OCI-LY3 (cell line): ENCODE results near the gene EYS.
A peak's percentile ranks its signal among the peaks of the same experiment; 100 is the strongest.

ENCODE experiments used
- H2AFZ ChIP-seq: fragments of 200-600, 300-600 bp; shearing (Covaris generic); 2 replicates; pipeline ENCODE4 v1.6.0; 2014; ENCODE audit warnings: antibody characterized with exemption, low read depth, low read length
- H3K27ac ChIP-seq: fragments of 200-600, 300-600 bp; sonication (generic); 2 replicates; pipeline ENCODE4 v1.5.1; 2014; ENCODE audit warnings: mild to moderate bottlenecking, low read length, moderate library complexity, mixed read lengths
- H3K27me3 ChIP-seq: fragments of 200-600, 300-600 bp; sonication (generic); 2 replicates; pipeline ENCODE4 v1.6.1; 2014; ENCODE audit warnings: low read depth, low read length, mixed read lengths
- H3K36me3 ChIP-seq: fragments of 200-600, 300-600 bp; sonication (generic); replicated peaks from 2 replicates; pipeline ENCODE3; 2014; ENCODE audit warnings: low read depth, low read length, mixed read lengths
- H3K4me1 ChIP-seq: fragments of 300-600, 200-600 bp; sonication (generic); 2 replicates; pipeline ENCODE4 v1.6.1; 2014; ENCODE audit warnings: low read length, mixed read lengths
- H3K4me2 ChIP-seq: fragments of 200-600, 300-600 bp; sonication (generic); 2 replicates; pipeline ENCODE4 v1.6.1; 2014; ENCODE audit warnings: low read length, mixed read lengths
- H3K4me3 ChIP-seq: fragments of 300-600, 200-600 bp; sonication (generic); 2 replicates; pipeline ENCODE4 v1.5.1; 2014; ENCODE audit warnings: antibody characterized with exemption, mild to moderate bottlenecking, low read length, moderate library complexity
- H3K79me2 ChIP-seq: fragments of 300-600, 200-600 bp; shearing (Covaris generic); 2 replicates; pipeline ENCODE4 v1.6.1; 2014; ENCODE audit warnings: mild to moderate bottlenecking, low read length, mixed read lengths
- H3K9ac ChIP-seq: fragments of 300-600, 200-600 bp; shearing (Covaris generic); 2 replicates; pipeline ENCODE4 v1.6.0; 2014; ENCODE audit warnings: mild to moderate bottlenecking, low read length, moderate library complexity
- H3K9me3 ChIP-seq: fragments of 200-600, 300-600 bp; shearing (Covaris generic); 2 replicates; pipeline ENCODE4 v1.6.1; 2014; ENCODE audit warnings: low read length, mixed read lengths; ENCODE audit not compliant: insufficient read depth
- H4K20me1 ChIP-seq: fragments of 200-600, 300-600 bp; sonication (generic); 2 replicates; pipeline ENCODE4 v1.6.1; 2016; ENCODE audit warnings: low read length, mixed read lengths; ENCODE audit not compliant: insufficient read depth
- EZH2phosphoT487 ChIP-seq: fragments of 200-600 bp; shearing (Covaris generic); IDR thresholded peaks from 2 replicates; pipeline ENCODE4 v1.6.1; 2018; ENCODE audit warnings: antibody characterized with exemption, mixed run types, low read depth
- TF ChIP-seq, protein P1 (sequence below): fragments of 200-600, 300-600 bp; sonication (generic); IDR thresholded peaks from 2 replicates; pipeline ENCODE4 v1.5.1; 2014; ENCODE audit warnings: antibody characterized with exemption, low read length, low read depth

The EYS gene

DNA sequence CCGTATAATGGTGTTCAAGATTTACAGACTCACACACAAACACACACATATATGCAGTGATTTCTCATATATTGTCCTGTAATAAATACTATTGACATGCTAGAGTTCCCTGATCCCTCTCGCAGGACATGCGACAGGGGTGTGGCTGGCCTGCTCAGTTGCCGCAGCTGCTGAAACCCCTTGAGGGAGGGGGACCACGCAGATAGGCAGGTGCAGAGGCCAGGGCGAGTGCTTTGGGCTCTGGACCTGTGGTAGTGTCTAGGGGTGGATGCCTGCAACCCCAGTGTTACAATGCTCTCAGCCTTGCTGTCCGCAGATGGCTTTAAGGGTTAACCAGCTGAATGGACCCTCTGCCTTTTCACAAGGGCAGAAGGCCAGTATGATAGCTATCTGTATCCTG, 706.2 kb downstream of the EYS start:
- no peaks in the 10 kb centered on the region for H3K4me1 ChIP-seq
- TF ChIP-seq, protein P1, sequence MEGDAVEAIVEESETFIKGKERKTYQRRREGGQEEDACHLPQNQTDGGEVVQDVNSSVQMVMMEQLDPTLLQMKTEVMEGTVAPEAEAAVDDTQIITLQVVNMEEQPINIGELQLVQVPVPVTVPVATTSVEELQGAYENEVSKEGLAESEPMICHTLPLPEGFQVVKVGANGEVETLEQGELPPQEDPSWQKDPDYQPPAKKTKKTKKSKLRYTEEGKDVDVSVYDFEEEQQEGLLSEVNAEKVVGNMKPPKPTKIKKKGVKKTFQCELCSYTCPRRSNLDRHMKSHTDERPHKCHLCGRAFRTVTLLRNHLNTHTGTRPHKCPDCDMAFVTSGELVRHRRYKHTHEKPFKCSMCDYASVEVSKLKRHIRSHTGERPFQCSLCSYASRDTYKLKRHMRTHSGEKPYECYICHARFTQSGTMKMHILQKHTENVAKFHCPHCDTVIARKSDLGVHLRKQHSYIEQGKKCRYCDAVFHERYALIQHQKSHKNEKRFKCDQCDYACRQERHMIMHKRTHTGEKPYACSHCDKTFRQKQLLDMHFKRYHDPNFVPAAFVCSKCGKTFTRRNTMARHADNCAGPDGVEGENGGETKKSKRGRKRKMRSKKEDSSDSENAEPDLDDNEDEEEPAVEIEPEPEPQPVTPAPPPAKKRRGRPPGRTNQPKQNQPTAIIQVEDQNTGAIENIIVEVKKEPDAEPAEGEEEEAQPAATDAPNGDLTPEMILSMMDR = no peak
- TF ChIP-seq EZH2phosphoT487 = no peak
- H3K4me2 ChIP-seq = no peak overlapping the region
- no peak overlapping the region for H2AFZ ChIP-seq
- no peak overlapping the region for H3K9ac ChIP-seq
- H4K20me1 ChIP-seq = no peaks in the 10 kb centered on the region
- no peak overlapping the region for H3K27ac ChIP-seq
- H3K36me3 ChIP-seq = no peaks in the 10 kb centered on the region
- H3K4me3 ChIP-seq = no peak overlapping the region
- no peaks in the 10 kb centered on the region for H3K79me2 ChIP-seq
- H3K9me3 ChIP-seq = no peaks in the 10 kb centered on the region
- H3K27me3 ChIP-seq = no peaks in the 10 kb centered on the region

DNA sequence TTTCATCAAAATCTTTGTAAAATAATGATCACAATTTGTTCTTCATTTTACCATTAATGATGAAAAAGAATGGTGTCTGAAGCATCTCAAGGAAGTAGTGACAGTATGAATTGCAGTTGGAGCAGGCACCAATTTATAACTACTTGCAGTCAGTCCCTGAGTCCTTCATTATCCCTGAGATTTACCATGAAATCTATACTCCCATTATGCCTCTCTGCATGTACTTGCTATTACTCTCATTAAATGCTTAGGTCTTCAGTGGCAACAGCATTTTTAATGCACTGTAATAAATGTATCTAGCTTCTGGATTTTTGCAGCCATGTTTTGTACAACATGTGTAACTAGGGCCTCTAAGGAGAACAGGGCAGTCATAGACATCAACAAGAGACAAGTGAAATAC, 708.8 kb downstream of the EYS start:
- no peaks in the 10 kb centered on the region for H3K4me1 ChIP-seq
- H3K27ac ChIP-seq = no peak overlapping the region
- peak overlapping the region; percentile 41; the same call in 1 of the 2 replicates for H2AFZ ChIP-seq
- no peak overlapping the region for H3K4me3 ChIP-seq
- H3K79me2 ChIP-seq = no peaks in the 10 kb centered on the region
- no peaks in the 10 kb centered on the region for H3K27me3 ChIP-seq
- H4K20me1 ChIP-seq = no peaks in the 10 kb centered on the region
- no peak for TF ChIP-seq EZH2phosphoT487
- TF ChIP-seq, protein P1 = no peak
- H3K9ac ChIP-seq = no peak overlapping the region
- H3K4me2 ChIP-seq = no peak overlapping the region
- no peaks in the 10 kb centered on the region for H3K36me3 ChIP-seq
- H3K9me3 ChIP-seq = no peaks in the 10 kb centered on the region

DNA sequence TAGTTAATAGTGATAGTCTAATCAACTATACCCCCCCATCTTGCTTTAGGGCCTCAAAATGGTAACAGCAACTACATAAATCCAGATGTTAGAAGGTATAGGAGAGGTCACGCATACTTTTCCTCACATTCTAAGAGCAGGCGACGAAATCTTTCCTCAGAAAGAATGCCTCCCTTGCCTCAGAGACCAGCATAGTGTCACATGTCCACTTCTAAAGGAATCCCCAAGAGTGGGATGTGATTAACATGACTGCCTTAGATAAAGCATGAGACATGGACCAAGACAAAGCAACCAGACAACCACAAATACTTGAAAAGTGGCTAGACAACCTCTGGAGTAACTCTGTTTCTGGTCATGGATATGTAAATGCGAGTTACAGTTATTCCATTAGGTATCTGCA, 710.7 kb downstream of the EYS start:
- Histone ChIP-seq H3K36me3 (no peaks in the 10 kb centered on the region), H3K27ac (no peak overlapping the region), H3K79me2 (no peaks in the 10 kb centered on the region), H3K4me2 (no peak overlapping the region), H3K9me3 (no peaks in the 10 kb centered on the region), H3K9ac (no peak overlapping the region), H3K4me3 (no peak overlapping the region), H2AFZ (no peak overlapping the region), H3K27me3 (no peaks in the 10 kb centered on the region), H3K4me1 (no peaks in the 10 kb centered on the region), H4K20me1 (no peaks in the 10 kb centered on the region)
- TF ChIP-seq, protein P1 = no peak
- no peak for TF ChIP-seq EZH2phosphoT487

GRCh38 chr6:64990652-64991304, 716.2 kb downstream of the EYS start:
- no peak overlapping the region for H3K4me2 ChIP-seq
- no peaks in the 10 kb centered on the region for H3K27me3 ChIP-seq
- H3K9me3 ChIP-seq = no peaks in the 10 kb centered on the region
- TF ChIP-seq, protein P1 = no peak
- TF ChIP-seq EZH2phosphoT487 = no peak
- no peaks in the 10 kb centered on the region for H4K20me1 ChIP-seq
- H3K4me1 ChIP-seq = no peaks in the 10 kb centered on the region
- H3K36me3 ChIP-seq = no peaks in the 10 kb centered on the region
- H2AFZ ChIP-seq = no peak overlapping the region
- H3K4me3 ChIP-seq = no peak overlapping the region
- H3K27ac ChIP-seq = no peak overlapping the region
- no peak overlapping the region for H3K9ac ChIP-seq
- H3K79me2 ChIP-seq = no peaks in the 10 kb centered on the region
